ENCODE results near the gene ZMYND15.
"Not testable (repeated sequence)": the region's sequence is repeated elsewhere in the genome, so short reads cannot be mapped to it uniquely, and the experiment has no call there.

The ZMYND15 gene, protein sequence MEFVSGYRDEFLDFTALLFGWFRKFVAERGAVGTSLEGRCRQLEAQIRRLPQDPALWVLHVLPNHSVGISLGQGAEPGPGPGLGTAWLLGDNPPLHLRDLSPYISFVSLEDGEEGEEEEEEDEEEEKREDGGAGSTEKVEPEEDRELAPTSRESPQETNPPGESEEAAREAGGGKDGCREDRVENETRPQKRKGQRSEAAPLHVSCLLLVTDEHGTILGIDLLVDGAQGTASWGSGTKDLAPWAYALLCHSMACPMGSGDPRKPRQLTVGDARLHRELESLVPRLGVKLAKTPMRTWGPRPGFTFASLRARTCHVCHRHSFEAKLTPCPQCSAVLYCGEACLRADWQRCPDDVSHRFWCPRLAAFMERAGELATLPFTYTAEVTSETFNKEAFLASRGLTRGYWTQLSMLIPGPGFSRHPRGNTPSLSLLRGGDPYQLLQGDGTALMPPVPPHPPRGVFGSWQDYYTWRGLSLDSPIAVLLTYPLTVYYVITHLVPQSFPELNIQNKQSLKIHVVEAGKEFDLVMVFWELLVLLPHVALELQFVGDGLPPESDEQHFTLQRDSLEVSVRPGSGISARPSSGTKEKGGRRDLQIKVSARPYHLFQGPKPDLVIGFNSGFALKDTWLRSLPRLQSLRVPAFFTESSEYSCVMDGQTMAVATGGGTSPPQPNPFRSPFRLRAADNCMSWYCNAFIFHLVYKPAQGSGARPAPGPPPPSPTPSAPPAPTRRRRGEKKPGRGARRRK

GRCh38 chr17:4739122-4740024 lies at the start of gene ZMYND15, which contains the start of gene CXCL16:
ZMYND15 (plus strand) TSS chr17:4739833; CDS start chr17:4740549, 716 bp downstream.
CXCL16 (minus strand) TSS chr17:4739928; CDS start chr17:4739339, 589 bp downstream.
- no peak for TF ChIP-seq ZFP3 (CRISPR knock-in tag; IDR thresholded peaks at IDR 0.05)
- TF ChIP-seq, protein P1, sequence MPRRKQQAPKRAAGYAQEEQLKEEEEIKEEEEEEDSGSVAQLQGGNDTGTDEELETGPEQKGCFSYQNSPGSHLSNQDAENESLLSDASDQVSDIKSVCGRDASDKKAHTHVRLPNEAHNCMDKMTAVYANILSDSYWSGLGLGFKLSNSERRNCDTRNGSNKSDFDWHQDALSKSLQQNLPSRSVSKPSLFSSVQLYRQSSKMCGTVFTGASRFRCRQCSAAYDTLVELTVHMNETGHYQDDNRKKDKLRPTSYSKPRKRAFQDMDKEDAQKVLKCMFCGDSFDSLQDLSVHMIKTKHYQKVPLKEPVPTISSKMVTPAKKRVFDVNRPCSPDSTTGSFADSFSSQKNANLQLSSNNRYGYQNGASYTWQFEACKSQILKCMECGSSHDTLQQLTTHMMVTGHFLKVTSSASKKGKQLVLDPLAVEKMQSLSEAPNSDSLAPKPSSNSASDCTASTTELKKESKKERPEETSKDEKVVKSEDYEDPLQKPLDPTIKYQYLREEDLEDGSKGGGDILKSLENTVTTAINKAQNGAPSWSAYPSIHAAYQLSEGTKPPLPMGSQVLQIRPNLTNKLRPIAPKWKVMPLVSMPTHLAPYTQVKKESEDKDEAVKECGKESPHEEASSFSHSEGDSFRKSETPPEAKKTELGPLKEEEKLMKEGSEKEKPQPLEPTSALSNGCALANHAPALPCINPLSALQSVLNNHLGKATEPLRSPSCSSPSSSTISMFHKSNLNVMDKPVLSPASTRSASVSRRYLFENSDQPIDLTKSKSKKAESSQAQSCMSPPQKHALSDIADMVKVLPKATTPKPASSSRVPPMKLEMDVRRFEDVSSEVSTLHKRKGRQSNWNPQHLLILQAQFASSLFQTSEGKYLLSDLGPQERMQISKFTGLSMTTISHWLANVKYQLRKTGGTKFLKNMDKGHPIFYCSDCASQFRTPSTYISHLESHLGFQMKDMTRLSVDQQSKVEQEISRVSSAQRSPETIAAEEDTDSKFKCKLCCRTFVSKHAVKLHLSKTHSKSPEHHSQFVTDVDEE (CRISPR knock-in tag; IDR thresholded peaks at IDR 0.05), result no peak
- no peak for TF ChIP-seq ZNF70 (CRISPR knock-in tag; IDR thresholded peaks at IDR 0.05)
- TF ChIP-seq ZC3H10 (CRISPR knock-in tag; IDR thresholded peaks at IDR 0.05), result no peak
- no peak for TF ChIP-seq TCF4 (CRISPR knock-in tag; IDR thresholded peaks at IDR 0.05; ENCODE audit: borderline replicate concordance)
- TF ChIP-seq CSDC2 (CRISPR knock-in tag; IDR thresholded peaks at IDR 0.05), result no peak
- no peak for TF ChIP-seq TOX (CRISPR knock-in tag; IDR thresholded peaks at IDR 0.05; ENCODE audit: borderline replicate concordance)
- TF ChIP-seq OSR1 (CRISPR knock-in tag; IDR thresholded peaks at IDR 0.05), result no peak
- no peak for TF ChIP-seq CREB5 (CRISPR knock-in tag; IDR thresholded peaks at IDR 0.05; ENCODE audit: low read depth)
- no peak for TF ChIP-seq ZNF565 (CRISPR knock-in tag; conservative IDR thresholded peaks at IDR 0.05; ENCODE audit: low read depth)
- TF ChIP-seq ZNF8 (CRISPR knock-in tag; IDR thresholded peaks at IDR 0.05), result no peak
- no peak for TF ChIP-seq ISL1 (CRISPR knock-in tag; IDR thresholded peaks at IDR 0.05)
- no peak for TF ChIP-seq GLIS3 (CRISPR knock-in tag; IDR thresholded peaks at IDR 0.05)
- TF ChIP-seq CSRNP3 (CRISPR knock-in tag; IDR thresholded peaks at IDR 0.05), result no peak
- TF ChIP-seq ZFP30 (CRISPR knock-in tag; IDR thresholded peaks at IDR 0.05), result no peak
- no peak for TF ChIP-seq ESRRG (CRISPR knock-in tag; IDR thresholded peaks at IDR 0.05)
- ATAC-seq, result peak; percentile 74

DNA sequence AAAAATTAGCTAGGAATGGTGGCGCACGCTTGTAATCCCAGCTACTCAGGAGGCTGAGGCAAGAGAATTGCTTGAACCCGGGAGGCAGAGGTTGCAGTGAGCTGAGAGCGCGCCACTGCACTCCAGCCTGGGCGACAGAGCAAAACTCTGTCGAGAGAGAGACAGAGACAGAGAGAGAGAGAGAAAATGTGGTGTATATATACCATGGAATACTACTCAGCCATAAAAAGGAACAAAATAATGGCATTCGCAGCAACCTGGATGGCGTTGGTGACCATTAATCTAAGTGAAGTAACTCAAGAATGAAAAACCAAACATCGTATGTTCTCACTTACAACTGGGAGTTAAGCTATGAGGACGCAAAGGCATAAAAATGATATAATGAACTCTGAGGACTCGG lies 49.8 kb upstream of the ZMYND15 start:
- ATAC-seq, result not testable (repeated sequence)

DNA sequence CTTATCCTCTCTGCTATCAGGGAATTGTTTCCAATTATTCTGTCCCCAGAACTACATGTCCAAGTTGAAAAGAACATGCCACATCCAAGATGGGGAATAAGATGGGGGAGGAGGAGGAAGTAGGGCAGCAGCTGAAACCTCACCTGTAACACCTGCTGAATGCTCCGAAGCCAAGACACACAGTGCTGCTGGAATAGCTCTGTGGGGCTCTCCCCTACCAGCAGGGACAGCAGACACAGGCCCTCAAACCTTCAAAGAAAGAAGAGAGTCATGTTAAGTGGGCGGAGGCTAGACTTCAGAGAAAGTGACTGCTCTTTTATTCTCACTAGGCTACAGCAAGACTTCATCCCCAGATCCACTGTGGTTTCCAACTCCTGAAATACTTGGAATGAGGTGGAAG lies 48.9 kb upstream of the ZMYND15 start:
- ATAC-seq, result no peak
- TF ChIP-seq SNAI2 (CRISPR knock-in tag; IDR thresholded peaks at IDR 0.05) (no peak), ZNF8 (CRISPR knock-in tag; IDR thresholded peaks at IDR 0.05) (no peak), POU6F1 (CRISPR knock-in tag; IDR thresholded peaks at IDR 0.05; ENCODE audit: borderline replicate concordance, low read depth) (no peak), ZFP3 (CRISPR knock-in tag; IDR thresholded peaks at IDR 0.05) (no peak), RARB (CRISPR knock-in tag; IDR thresholded peaks at IDR 0.05) (no peak), GLIS3 (CRISPR knock-in tag; IDR thresholded peaks at IDR 0.05) (no peak), CSDC2 (CRISPR knock-in tag; IDR thresholded peaks at IDR 0.05) (no peak), CREB5 (CRISPR knock-in tag; IDR thresholded peaks at IDR 0.05; ENCODE audit: low read depth) (no peak), BACH2 (CRISPR knock-in tag; IDR thresholded peaks at IDR 0.05; ENCODE audit: borderline replicate concordance) (no peak)
- TF ChIP-seq, protein P2, sequence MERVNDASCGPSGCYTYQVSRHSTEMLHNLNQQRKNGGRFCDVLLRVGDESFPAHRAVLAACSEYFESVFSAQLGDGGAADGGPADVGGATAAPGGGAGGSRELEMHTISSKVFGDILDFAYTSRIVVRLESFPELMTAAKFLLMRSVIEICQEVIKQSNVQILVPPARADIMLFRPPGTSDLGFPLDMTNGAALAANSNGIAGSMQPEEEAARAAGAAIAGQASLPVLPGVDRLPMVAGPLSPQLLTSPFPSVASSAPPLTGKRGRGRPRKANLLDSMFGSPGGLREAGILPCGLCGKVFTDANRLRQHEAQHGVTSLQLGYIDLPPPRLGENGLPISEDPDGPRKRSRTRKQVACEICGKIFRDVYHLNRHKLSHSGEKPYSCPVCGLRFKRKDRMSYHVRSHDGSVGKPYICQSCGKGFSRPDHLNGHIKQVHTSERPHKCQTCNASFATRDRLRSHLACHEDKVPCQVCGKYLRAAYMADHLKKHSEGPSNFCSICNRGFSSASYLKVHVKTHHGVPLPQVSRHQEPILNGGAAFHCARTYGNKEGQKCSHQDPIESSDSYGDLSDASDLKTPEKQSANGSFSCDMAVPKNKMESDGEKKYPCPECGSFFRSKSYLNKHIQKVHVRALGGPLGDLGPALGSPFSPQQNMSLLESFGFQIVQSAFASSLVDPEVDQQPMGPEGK (CRISPR knock-in tag; IDR thresholded peaks at IDR 0.05; ENCODE audit: borderline replicate concordance), result no peak
- TF ChIP-seq, protein P1 (CRISPR knock-in tag; IDR thresholded peaks at IDR 0.05), result no peak

Measured in SK-N-SH treated with all-trans-retinoic acid at 6 μM for 48 hours (cell line).